Suppressor macrophage treated with lipopolysaccharide for 4 hours (primary cell): ENCODE measurements around the gene TMC4.
A peak's percentile ranks its signal among the peaks of the same experiment; 100 is the strongest.
"Not testable (repeated sequence)": the region's sequence is repeated elsewhere in the genome, so short reads cannot be mapped to it uniquely, and the experiment has no call there.

Experiments used
- DNase-seq: peaks from one replicate; pipeline ENCODE4 v3.0.0-alpha.2; 2020

The TMC4 gene

GRCh38 chr19:54201980-54202379 is 29.0 kb upstream of the TMC4 start:
- no peak for DNase-seq

- no peak for DNase-seq
These were observed 28.3 kb upstream of the TMC4 start for GRCh38 chr19:54201172-54201701.

- DNase-seq: no peak
These were observed 26.4 kb upstream of the TMC4 start for GRCh38 chr19:54199401-54199800.

- DNase-seq: peak; percentile 37
These were observed 24.2 kb upstream of the TMC4 start for GRCh38 chr19:54197121-54197520.

GRCh38 chr19:54196536-54196935 is 23.6 kb upstream of the TMC4 start:
- DNase-seq: no peak

- DNase-seq: not testable (repeated sequence)
These were observed 21.5 kb upstream of the TMC4 start for GRCh38 chr19:54194463-54194862.

- no peak for DNase-seq
These were observed 20.1 kb upstream of the TMC4 start for GRCh38 chr19:54193011-54193410.

GRCh38 chr19:54191811-54192453 is 19.0 kb upstream of the TMC4 start:
- DNase-seq: no peak

GRCh38 chr19:54191011-54191810 is 18.3 kb upstream of the TMC4 start, which contains the start of gene TSEN34:
TSS of gene TSEN34 (plus strand) at chr19:54191308. CDS start at chr19:54191365, 57 bp downstream.
- peak; percentile 95 for DNase-seq

GRCh38 chr19:54190503-54191010 is 17.6 kb upstream of the TMC4 start:
- peak; percentile 100 for DNase-seq

GRCh38 chr19:54189735-54190502 is 17.0 kb upstream of the TMC4 start:
- DNase-seq: peak; percentile 100

GRCh38 chr19:54189145-54189734 is 16.3 kb upstream of the TMC4 start, which contains the start of gene MBOAT7:
TSS of gene MBOAT7 (minus strand) at chr19:54189580. CDS start at chr19:54188508, 1,072 bp downstream.
- DNase-seq: no peak

- peak; percentile 41 for DNase-seq
These were observed 15.4 kb upstream of the TMC4 start for GRCh38 chr19:54188215-54188871.

GRCh38 chr19:54186934-54187381 is 14.0 kb upstream of the TMC4 start:
- DNase-seq: no peak

GRCh38 chr19:54186351-54186750 is 13.4 kb upstream of the TMC4 start:
- DNase-seq: no peak

GRCh38 chr19:54183431-54183830 is 10.5 kb upstream of the TMC4 start:
- DNase-seq: no peak

- not testable (repeated sequence) for DNase-seq
These were observed 8.9 kb upstream of the TMC4 start for GRCh38 chr19:54181894-54182293.

- DNase-seq: no peak
These were observed 7.7 kb upstream of the TMC4 start for GRCh38 chr19:54180691-54181091.

- no peak for DNase-seq
These were observed 7.0 kb upstream of the TMC4 start for GRCh38 chr19:54179921-54180461.

GRCh38 chr19:54179262-54179852 is 6.4 kb upstream of the TMC4 start:
- DNase-seq: no peak
